OCI-LY7 (cell line): ENCODE data around the gene UBAP1L. TPM values are rescaled to one million over a fixed set of nuclear protein-coding genes. Genes with fewer than 3 reads are reported as not detected.

Experiments
- BruUV-seq: library from RNA; stranded (reverse); fragments of 400-500 nt; replicated peaks from 2 replicates; lab custom pipeline; 2021; lab: Mats Ljungman, UMichigan
- CTCF ChIA-PET: fragments of 300-600 bp; sonication (Branson Sonifier 250); formaldehyde crosslinking; loops from one replicate; lab custom pipeline; 2022; ENCODE audit warnings: antibody characterized with exemption; ENCODE audit not compliant: unreplicated experiment; lab: Charles Lee
- POLR2A ChIA-PET: fragments of 300-600 bp; sonication (Branson Sonifier 250); formaldehyde crosslinking; loops from one replicate; lab custom pipeline; 2022; ENCODE audit warnings: antibody characterized with exemption; lab: Charles Lee
- DNase-seq: peaks from one replicate; pipeline ENCODE4 v3.0.0-alpha.2; 2015; ENCODE audit warnings: low spot score
- H2AFZ ChIP-seq: fragments of 200-600 bp; sonication (generic), shearing (Covaris generic); 2 replicates; pipeline ENCODE4 v1.6.1; 2014; ENCODE audit warnings: mild to moderate bottlenecking, antibody characterized with exemption, low read length, moderate library complexity
- H3K27ac ChIP-seq: fragments of 200-600 bp; sonication (generic); 2 replicates; pipeline ENCODE4 v1.5.1; 2014; ENCODE audit warnings: mixed run types, low read depth, mild to moderate bottlenecking, moderate library complexity, low read length, inconsistent platforms; ENCODE audit not compliant: poor library complexity, severe bottlenecking
- H3K36me3 ChIP-seq: fragments of 200-600 bp; sonication (generic); 2 replicates; pipeline ENCODE4 v1.6.1; 2014; ENCODE audit warnings: mild to moderate bottlenecking, antibody characterized with exemption, low read length, moderate library complexity, mixed read lengths; ENCODE audit not compliant: insufficient read depth
- H3K4me1 ChIP-seq: fragments of 200-600 bp; sonication (generic); 2 replicates; pipeline ENCODE4 v1.5.1; 2014; ENCODE audit warnings: mild to moderate bottlenecking, low read length; ENCODE audit not compliant: insufficient read depth, poor library complexity, severe bottlenecking
- H3K4me2 ChIP-seq: fragments of 200-600 bp; sonication (generic); 2 replicates; pipeline ENCODE4 v1.6.1; 2014; ENCODE audit warnings: mild to moderate bottlenecking, low read length
- H3K4me3 ChIP-seq: fragments of 200-600 bp; sonication (generic); 2 replicates; pipeline ENCODE4 v1.5.1; 2014; ENCODE audit warnings: mild to moderate bottlenecking, low read depth, low read length; ENCODE audit not compliant: poor library complexity, severe bottlenecking
- H3K79me2 ChIP-seq: fragments of 200-600 bp; sonication (generic); 2 replicates; pipeline ENCODE4 v1.6.1; 2016; ENCODE audit warnings: low read depth, mild to moderate bottlenecking, low read length, moderate library complexity, mixed read lengths; ENCODE audit not compliant: insufficient read depth
- H3K9me2 ChIP-seq: fragments of 200-600 bp; sonication (generic); 2 replicates; pipeline ENCODE4 v1.6.1; 2016; ENCODE audit warnings: mild to moderate bottlenecking, low read length, mixed read lengths; ENCODE audit not compliant: insufficient read depth
- H3K9me3 ChIP-seq: fragments of 200-600 bp; sonication (generic); 2 replicates; pipeline ENCODE4 v1.6.1; 2014; ENCODE audit warnings: mild to moderate bottlenecking, mixed run types, low read length, mixed read lengths
- H4K20me1 ChIP-seq: fragments of 200-600 bp; sonication (generic); 2 replicates; pipeline ENCODE4 v1.6.1; 2014; ENCODE audit warnings: mild to moderate bottlenecking, antibody characterized with exemption, low read length, moderate library complexity, mixed read lengths; ENCODE audit not compliant: insufficient read depth
- EZH2phosphoT487 ChIP-seq: fragments of 200-600 bp; sonication (generic); IDR thresholded peaks from 2 replicates; pipeline ENCODE4 v1.6.1; 2018; ENCODE audit warnings: low read depth, borderline replicate concordance, mild to moderate bottlenecking, mixed run types, antibody characterized with exemption, low read length, moderate library complexity, mixed read lengths
- intact Hi-C: fragments of 100-400 bp; cut with micrococcal nuclease; formaldehyde crosslinking; loops from one replicate; pipeline ENCODE4 v1.10.0; 2022; ENCODE audit not compliant: unreplicated experiment
- total RNA-seq, 2 experiments: library from RNA; depleted of rRNA in 1 of 2; stranded (reverse); fragments of >200 nt in 1 of 2; shearing (Covaris generic) in 1 of 2; gene quantifications; 2 replicates each; pipeline ENCODE4 v1.2.3, GENCODE V29; 2014 to 2022
- TF ChIP-seq, protein P1 (sequence below): fragments of 200-600 bp; sonication (generic); conservative IDR thresholded peaks from 2 replicates; pipeline ENCODE4 v1.5.1; 2014; ENCODE audit warnings: mild to moderate bottlenecking, antibody characterized with exemption, low read length, moderate library complexity, mixed read lengths

Gene UBAP1L
- total RNA-seq, 2 experiments from 2014 or later = 7.4 to 8.3 TPM

DNA sequence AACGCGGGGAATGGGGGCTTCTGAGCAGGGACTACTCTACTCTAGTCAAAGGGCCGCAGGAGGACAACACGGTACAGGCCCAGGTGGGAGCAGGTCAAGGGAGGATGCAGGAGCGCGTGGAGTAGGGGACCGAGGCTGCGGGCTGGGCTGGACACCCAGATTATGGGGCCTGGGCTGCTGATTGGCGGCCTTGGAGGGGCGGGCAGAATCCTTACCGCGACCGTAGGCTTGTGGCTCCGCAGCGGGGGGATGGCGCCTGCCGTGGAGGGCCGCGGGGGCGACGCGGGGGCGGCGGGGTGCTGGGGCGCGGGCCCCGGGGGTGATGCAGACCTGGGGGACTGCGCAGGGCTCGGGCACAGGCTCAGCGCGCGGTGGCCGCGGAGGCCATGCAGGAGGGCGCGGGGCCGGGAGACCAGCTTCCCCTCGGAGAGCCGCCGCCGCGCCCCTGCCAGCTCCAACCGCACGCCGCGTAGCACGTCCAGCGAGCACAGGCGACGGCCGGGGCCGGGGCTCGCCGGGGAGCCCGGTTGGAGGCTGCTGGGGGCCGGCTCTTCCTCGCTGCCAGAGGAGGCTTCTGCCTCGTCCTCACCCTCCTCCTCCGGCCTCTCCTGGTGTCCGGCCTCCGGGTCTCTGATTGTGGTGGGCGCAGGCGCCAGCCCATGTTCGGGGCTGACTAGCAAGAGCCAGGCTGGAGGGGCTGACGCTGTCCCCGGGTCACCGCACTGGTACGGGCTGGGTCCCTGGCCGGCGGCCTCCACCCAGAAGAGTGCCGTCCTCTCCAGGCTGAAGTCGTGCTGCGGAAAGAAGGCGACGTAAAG, 12.9 kb downstream of the UBAP1L start:
- H3K4me3 ChIP-seq = no peak overlapping the region
- ChIA-PET CTCF (interaction anchor here (0.6 kb wide), 1 partner anchor 247 kb away, joined by 3 read pairs; no protein-coding TSS in a partner anchor), POLR2A (interaction anchor here (0.6 to 0.9 kb wide), 3 partner anchors 12 to 204 kb away, joined by 3 to 4 read pairs (median 3); no protein-coding TSS in a partner anchor)
- no peak overlapping the region for H2AFZ ChIP-seq
- H3K36me3 ChIP-seq = peaks cover 61% of the 10 kb centered on the region
- H3K4me2 ChIP-seq = no peak overlapping the region
- TF ChIP-seq, protein P1, sequence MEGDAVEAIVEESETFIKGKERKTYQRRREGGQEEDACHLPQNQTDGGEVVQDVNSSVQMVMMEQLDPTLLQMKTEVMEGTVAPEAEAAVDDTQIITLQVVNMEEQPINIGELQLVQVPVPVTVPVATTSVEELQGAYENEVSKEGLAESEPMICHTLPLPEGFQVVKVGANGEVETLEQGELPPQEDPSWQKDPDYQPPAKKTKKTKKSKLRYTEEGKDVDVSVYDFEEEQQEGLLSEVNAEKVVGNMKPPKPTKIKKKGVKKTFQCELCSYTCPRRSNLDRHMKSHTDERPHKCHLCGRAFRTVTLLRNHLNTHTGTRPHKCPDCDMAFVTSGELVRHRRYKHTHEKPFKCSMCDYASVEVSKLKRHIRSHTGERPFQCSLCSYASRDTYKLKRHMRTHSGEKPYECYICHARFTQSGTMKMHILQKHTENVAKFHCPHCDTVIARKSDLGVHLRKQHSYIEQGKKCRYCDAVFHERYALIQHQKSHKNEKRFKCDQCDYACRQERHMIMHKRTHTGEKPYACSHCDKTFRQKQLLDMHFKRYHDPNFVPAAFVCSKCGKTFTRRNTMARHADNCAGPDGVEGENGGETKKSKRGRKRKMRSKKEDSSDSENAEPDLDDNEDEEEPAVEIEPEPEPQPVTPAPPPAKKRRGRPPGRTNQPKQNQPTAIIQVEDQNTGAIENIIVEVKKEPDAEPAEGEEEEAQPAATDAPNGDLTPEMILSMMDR = peak; percentile 20; the same call in 1 of the 2 replicates
- no peak for TF ChIP-seq EZH2phosphoT487
- intact Hi-C loops = loop anchor here (1.0 kb wide), 1 partner anchor 48 kb away; no protein-coding TSS in a partner anchor
- DNase-seq = no peak
- no TSS peak for BruUV-seq
- no peak overlapping the region for H3K27ac ChIP-seq
- no peaks in the 10 kb centered on the region for H3K9me3 ChIP-seq
- no peaks in the 10 kb centered on the region for H3K4me1 ChIP-seq
- H3K79me2 ChIP-seq = no peaks in the 10 kb centered on the region
- no peaks in the 10 kb centered on the region for H4K20me1 ChIP-seq
- no peaks in the 10 kb centered on the region for H3K9me2 ChIP-seq

DNA sequence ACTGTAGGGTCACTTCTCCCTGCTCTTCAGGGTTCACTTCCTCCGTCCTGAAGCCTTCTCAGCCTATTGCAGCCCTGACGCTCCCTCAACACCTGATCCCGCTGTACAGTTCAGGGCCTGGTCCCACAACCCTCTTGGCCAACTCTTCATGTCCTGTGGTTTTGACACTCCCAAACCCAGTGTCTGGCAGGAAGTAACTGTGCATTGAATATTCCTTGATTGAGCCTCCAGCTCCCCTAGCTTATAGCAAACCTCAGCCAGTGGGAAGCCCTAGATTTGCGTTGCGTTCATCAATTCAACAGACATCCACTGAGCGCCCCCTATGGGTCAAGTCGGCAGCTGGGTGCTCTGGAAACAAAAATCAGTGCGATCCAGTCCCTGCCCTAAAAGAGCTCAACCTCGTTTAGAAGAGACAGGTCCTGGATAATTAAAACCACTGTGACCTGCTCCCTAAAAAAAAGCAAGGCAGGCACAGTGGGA, 13.5 kb downstream of the UBAP1L start:
- Histone ChIP-seq H3K4me3 (no peak overlapping the region), H3K4me2 (no peak overlapping the region), H4K20me1 (no peaks in the 10 kb centered on the region), H3K27ac (no peak overlapping the region), H3K4me1 (no peaks in the 10 kb centered on the region), H3K36me3 (peaks cover 61% of the 10 kb centered on the region), H3K79me2 (no peaks in the 10 kb centered on the region), H3K9me2 (no peaks in the 10 kb centered on the region), H2AFZ (no peak overlapping the region), H3K9me3 (no peaks in the 10 kb centered on the region)
- CTCF ChIA-PET = interaction anchor here (0.6 kb wide), 2 partner anchors 59 to 248 kb away, joined by 3 read pairs; no protein-coding TSS in a partner anchor
- POLR2A ChIA-PET = interaction anchor here (0.6 to 0.7 kb wide), 2 partner anchors 32 to 204 kb away, joined by 3 to 4 read pairs; no protein-coding TSS in a partner anchor
- intact Hi-C loops = loop anchor here (1.0 kb wide), 1 partner anchor 47 kb away; no protein-coding TSS in a partner anchor
- TF ChIP-seq, protein P1 = peak; percentile 91
- no peak for TF ChIP-seq EZH2phosphoT487
- BruUV-seq = no TSS peak
- DNase-seq = peak; percentile 49
